HG02884 (cell line): ENCODE measurements around the gene LAIR1.

ENCODE experiments used
- ATAC-seq: cut with Tn5 transposase; IDR thresholded peaks from one replicate; pipeline ENCODE4 v1.9.1; 2021; ENCODE audit warnings: mild to moderate bottlenecking, moderate library complexity; ENCODE audit not compliant: unreplicated experiment

LAIR1 gene

DNA sequence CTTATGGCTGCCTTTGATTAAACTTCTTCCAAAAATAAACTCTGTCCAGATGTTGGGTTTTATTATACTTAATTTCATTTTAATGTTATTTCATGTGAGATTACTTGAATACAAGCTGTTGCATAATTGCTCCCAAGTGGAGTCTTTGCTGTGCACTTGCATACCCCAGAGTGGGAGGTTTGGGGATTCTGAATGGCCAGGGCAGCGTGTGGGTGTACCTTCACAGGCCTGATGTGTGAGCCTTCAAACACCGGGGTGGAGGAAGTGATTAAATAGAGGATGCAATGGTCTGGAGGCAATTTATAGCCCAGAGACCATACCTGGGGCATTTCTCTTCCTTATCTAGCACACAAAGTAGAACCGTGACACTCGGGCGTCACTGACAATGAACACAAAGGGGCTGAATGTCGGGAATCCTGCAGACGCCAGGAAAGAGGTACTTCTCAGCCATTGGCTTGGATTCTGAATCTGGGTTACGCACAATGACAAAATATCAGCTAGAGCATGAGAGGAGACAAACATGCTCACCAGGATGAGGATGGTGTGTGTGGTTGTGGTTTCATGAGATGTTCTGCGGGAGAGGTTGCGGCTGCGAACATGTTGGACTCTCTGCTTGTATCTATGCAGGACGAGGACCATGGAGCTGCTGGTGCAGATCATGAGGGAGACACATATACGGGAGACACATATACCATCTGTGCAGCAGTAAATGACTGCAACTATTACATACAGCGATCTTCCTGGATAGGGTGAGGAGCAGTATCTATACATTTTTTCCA is 44.6 kb downstream of the LAIR1 start:
- ATAC-seq: no peak

GRCh38 chr19:54319049-54319448 is 45.7 kb downstream of the LAIR1 start:
- ATAC-seq: no peak

GRCh38 chr19:54317965-54318240 is 46.8 kb downstream of the LAIR1 start:
- ATAC-seq: no peak

GRCh38 chr19:54317108-54317964 is 47.4 kb downstream of the LAIR1 start:
- no peak for ATAC-seq

GRCh38 chr19:54316746-54317107 is 48.0 kb downstream of the LAIR1 start:
- ATAC-seq: no peak

DNA sequence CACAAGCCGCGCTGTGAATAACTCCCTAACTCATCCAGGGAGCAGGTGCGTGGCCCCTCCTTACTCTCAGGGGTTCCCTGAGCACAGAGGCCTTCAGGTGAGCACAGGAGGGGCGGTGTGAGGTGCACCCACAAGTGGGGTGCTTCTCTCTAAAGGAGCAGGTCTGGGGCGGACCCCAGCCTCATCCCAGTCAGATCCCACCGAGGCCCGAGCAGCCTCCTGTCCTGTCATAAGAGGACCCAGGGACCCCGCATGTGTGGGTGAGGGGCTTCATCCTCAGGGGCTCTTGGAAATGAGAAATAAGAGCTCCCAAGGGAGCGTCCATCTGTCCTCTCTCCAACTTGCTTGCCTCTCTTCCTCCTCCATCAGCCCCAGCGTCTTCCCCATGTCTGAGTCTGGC is 48.8 kb downstream of the LAIR1 start:
- no peak for ATAC-seq

- ATAC-seq: no peak
Measured at GRCh38 chr19:54312436-54313377, 52.0 kb downstream of the LAIR1 start, which contains the start of gene LILRA5. Gene LILRA5 (minus strand): TSS chr19:54313166. CDS start chr19:54313019, 147 bp downstream.

DNA sequence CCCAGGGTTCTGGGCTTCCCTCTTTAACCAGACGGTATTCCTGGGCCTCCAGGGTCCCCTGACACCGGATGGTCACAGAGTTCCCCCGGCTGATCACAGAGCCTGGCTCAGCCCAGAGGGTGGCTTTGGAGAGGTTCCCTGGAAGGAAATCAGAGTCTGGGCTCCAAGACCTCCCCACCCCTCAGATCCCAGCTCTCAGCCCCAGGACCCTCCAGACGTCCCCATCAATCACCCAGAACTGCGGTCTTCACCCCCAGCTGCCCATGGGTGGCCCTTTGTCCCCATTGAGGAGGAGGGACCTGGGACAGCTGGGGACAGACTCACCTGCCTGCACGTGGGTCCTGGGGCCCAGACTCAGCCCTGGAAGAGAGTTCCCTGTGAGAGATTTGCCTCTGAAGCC is 52.7 kb downstream of the LAIR1 start:
- ATAC-seq: no peak

GRCh38 chr19:54311486-54311885 is 53.2 kb downstream of the LAIR1 start:
- no peak for ATAC-seq

DNA sequence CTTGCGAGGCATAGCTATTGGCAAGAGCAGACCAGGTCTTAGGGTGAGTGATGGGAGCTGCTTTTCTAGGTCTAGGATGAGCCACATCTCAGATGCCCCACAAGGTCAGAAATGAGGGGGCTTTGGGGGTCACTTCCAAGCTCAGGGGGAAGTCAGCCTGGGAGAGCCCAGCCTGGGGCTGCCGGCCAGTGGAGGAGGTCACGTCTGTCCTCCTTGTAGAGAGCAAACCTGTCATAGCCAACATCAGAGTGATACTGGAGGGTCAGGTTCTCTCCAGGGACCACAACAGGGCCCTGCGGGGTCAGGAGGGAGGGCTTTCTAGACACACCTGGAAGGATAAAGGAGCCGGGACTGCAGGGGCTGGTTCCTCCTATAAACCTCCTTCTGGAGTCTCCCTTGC is 54.2 kb downstream of the LAIR1 start:
- no peak for ATAC-seq

- ATAC-seq: no peak
Measured at GRCh38 chr19:54309811-54310210, 54.9 kb downstream of the LAIR1 start.

DNA sequence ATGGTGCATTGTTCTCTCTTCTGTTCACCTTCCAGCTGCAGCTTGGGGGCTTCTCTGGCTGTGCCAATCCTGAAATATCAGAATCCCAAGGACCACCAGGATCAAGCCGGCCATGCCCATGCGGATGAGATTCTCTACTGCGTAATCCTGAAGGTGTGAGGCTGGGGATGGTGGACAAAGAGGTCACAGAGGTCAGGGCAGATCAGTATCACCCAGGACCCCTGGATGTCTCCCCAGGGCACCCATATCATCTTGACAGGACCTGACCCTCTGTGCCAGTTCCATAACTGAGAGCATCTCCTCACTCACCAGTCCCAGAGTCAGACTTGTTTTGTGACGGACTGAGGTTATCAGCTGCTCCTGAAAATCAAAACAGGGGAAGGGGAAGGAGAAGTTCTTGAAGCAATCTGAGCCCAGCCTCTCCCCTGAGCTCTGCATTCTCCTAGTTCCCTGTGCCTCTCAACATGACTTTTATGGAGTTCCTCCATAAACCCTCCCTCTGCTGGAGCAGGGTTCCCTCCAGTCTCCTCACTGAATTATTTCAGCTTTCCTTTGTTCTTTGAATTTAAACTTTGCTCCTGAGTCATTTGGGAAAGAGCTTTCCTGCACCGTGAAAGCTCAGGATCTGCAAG is 57.2 kb downstream of the LAIR1 start:
- no peak for ATAC-seq

DNA sequence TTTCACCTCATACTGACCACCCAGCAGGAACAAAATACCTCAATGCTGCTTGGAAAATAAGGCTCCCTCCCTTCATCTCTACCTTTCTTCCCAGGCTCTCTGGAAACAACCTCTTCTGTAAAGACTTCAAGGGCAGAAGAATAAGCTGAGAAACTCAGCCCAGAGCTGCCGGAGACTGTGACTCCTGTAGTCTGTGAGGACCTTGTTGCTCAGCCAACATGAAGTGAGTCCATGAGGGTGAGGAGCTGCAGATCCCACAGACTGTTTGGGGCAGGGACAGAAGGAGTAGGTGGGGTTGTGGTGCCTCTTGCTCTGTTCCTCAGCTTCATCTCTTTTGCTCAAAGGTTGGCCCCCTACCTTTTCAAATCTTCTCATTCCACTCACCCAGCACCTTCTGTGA is 59.6 kb downstream of the LAIR1 start:
- ATAC-seq: no peak

DNA sequence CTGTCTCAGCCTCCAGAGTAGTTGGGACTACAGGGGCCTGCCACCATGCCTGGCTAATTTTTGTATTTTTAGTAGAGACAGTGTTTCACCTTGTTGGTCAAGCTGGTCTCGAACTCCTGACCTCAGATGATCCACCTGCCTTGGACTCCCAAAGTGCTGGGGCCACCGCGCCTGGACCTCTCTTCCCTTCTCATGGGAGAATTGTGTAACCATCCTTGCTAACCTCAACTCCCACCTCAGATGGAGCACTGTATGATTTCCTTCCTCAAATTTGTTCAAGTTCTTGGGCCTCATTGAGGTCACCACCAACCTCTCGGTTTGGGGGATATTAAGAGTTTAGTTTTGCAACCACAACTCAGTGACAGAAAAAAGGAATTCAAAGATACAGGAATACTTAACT is 62.5 kb downstream of the LAIR1 start:
- ATAC-seq: no peak
